Measurements from ENCODE around the gene MMP17. TPM values are rescaled to one million over a fixed set of nuclear protein-coding genes. Genes with fewer than 3 reads are reported as not detected.

MMP17 gene
- total RNA-seq, 2 experiments from 2014 or later: 0.10 TPM; not detected in 1

DNA sequence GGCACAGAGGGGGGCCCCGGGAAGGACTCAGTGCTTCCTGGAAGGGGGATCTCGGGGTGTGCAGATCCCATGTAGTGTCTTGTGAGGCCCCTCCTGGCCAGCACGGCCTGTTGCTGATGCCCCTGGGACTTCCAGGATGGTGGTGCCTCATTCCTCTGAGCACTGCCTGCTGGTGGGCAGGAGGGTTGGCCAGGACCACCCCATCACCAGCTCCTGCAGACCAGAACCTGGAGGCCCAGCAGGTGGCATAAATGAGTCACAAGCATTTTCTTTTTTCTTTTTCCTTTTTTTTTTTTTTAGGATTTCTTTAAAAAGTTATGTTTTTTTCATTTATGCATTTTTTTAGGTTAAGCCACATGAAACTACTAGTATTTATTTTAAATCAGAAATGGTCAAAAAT lies 8.0 kb downstream of the MMP17 start:
- ChIA-PET POLR2A (no interaction called here), CTCF (interaction anchor here (1.0 kb wide), 1 partner anchor 117 kb away, joined by 3 read pairs; no protein-coding TSS in a partner anchor)
- Mint-ChIP-seq H3K27me3 (peaks cover 12% of the 10 kb centered on the region), H3K27ac (no peak overlapping the region), H3K4me1 (peaks cover 3% of the 10 kb centered on the region), H3K4me3 (no peak overlapping the region), H3K36me3 (ENCODE audit: low read depth) (no peaks in the 10 kb centered on the region), H3K9me3 (no peaks in the 10 kb centered on the region)
- no peak for DNase-seq

DNA sequence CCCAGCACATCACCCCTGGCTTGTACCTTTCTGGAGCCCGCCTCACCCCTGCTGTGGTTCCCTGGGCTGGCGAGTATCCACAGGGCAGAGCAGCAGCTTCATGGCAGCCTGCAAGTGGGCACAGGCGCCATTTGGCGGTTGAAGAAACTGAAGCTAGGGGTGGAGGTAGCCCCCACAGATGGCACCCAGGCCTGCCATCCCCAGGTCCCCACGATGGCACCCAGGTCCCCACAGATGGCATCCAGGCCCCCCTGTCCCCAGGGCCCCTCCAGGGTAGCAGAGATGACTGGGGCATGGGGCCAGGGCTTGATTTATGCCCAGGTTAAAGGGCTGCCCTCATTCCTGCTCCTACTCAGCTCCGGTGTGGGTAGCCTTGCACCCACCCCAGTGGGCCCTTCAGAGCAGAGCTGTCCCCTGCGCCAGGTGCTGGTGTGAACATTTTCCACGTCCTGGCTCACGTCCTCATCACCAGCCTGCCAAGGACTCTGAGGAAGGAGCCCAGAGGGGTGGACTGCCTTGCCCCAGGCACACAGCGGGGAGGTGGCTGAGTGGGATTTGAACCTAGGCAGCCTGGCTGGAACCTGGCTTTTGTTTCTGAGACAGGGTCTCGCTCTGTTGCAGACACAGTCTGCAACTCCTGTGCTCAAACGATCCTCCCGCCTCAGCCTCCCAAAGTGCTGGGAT lies 8.7 kb downstream of the MMP17 start:
- Mint-ChIP-seq H3K4me1 (no peaks in the 10 kb centered on the region), H3K9me3 (no peaks in the 10 kb centered on the region), H3K36me3 (ENCODE audit: low read depth) (no peaks in the 10 kb centered on the region), H3K27me3 (peaks cover 9% of the 10 kb centered on the region), H3K4me3 (no peak overlapping the region), H3K27ac (no peak overlapping the region)
- ChIA-PET CTCF (interaction anchor here (0.6 to 1.0 kb wide), 2 partner anchors 41 to 117 kb away, joined by 3 to 4 read pairs; no protein-coding TSS in a partner anchor), POLR2A (no interaction called here)
- no peak for DNase-seq

DNA sequence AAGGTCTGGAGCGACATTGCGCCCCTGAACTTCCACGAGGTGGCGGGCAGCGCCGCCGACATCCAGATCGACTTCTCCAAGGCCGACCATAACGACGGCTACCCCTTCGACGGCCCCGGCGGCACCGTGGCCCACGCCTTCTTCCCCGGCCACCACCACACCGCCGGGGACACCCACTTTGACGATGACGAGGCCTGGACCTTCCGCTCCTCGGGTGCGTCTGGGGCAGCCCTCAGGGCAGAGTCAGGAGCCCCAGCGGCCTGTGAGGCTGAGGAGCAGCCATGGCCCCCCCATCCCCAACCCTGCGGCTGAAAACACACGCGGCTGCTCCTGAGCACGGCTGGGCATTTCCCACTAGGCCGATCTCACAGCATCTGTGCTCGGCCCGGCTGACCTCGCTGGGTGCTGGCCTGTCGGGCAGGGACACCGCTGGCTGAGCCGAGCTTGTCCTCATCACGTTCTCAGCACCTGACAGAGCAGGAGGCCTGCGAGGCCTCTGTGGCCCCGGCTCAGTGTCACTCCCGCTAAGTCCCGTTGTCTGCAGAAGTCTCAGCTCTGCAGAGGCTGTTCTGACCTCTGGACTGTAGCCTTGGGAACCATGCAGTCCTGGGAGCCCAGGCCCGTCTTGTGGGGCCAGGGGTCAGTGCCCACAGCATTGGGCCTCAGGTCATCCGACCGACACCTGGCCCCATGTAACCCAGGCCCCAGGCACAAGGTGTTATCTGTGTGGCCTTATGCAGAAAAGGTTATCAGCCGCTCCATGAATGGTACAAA lies 12.6 kb downstream of the MMP17 start:
- no peak overlapping the region for H3K4me3 Mint-ChIP-seq
- H3K27me3 Mint-ChIP-seq: no peaks in the 10 kb centered on the region
- no peaks in the 10 kb centered on the region for H3K4me1 Mint-ChIP-seq
- no peaks in the 10 kb centered on the region for H3K36me3 Mint-ChIP-seq (ENCODE audit: low read depth)
- no peaks in the 10 kb centered on the region for H3K9me3 Mint-ChIP-seq
- DNase-seq: no peak
- CTCF ChIA-PET: no interaction called here
- POLR2A ChIA-PET: no interaction called here
- H3K27ac Mint-ChIP-seq: no peak overlapping the region

DNA sequence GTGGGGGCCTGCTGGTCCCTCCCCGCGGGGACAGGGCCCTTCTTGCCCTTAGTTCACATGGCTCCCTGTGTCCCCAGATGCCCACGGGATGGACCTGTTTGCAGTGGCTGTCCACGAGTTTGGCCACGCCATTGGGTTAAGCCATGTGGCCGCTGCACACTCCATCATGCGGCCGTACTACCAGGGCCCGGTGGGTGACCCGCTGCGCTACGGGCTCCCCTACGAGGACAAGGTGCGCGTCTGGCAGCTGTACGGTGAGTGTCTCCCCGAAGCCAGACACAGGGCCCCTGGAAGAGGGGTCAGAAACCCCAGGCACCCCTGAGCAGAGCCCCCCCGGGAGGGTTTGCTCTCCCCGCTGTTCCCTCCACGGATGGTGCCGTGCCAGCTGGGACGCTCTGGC lies 13.4 kb downstream of the MMP17 start:
- ChIA-PET POLR2A (no interaction called here), CTCF (no interaction called here)
- Mint-ChIP-seq H3K27me3 (no peaks in the 10 kb centered on the region), H3K36me3 (ENCODE audit: low read depth) (no peaks in the 10 kb centered on the region), H3K9me3 (no peaks in the 10 kb centered on the region), H3K27ac (no peak overlapping the region), H3K4me1 (no peaks in the 10 kb centered on the region), H3K4me3 (no peak overlapping the region)
- DNase-seq: no peak

DNA sequence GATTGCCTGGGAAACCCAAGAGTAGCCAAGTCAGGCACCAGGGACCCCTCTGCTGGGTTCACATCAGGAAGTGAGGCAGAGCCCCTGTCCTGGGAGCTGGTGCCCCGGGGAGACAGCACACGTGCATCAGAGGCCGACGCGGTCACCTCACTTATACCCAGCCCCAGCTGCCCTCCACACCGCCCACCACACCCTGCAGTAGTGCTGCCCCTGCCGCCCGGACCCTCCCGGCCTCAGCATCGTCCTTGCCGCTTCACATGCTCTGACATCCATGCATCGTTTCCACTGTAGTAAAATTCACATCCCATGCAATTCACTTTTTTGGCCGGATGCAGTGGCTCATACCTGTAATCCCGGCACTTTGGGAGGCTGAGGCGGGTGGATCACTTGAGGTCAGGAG lies 14.0 kb downstream of the MMP17 start:
- POLR2A ChIA-PET: no interaction called here
- no peaks in the 10 kb centered on the region for H3K36me3 Mint-ChIP-seq (ENCODE audit: low read depth)
- DNase-seq: no peak
- H3K27ac Mint-ChIP-seq: no peak overlapping the region
- H3K4me1 Mint-ChIP-seq: no peaks in the 10 kb centered on the region
- no peaks in the 10 kb centered on the region for H3K27me3 Mint-ChIP-seq
- CTCF ChIA-PET: no interaction called here
- H3K4me3 Mint-ChIP-seq: no peak overlapping the region
- H3K9me3 Mint-ChIP-seq: no peaks in the 10 kb centered on the region

DNA sequence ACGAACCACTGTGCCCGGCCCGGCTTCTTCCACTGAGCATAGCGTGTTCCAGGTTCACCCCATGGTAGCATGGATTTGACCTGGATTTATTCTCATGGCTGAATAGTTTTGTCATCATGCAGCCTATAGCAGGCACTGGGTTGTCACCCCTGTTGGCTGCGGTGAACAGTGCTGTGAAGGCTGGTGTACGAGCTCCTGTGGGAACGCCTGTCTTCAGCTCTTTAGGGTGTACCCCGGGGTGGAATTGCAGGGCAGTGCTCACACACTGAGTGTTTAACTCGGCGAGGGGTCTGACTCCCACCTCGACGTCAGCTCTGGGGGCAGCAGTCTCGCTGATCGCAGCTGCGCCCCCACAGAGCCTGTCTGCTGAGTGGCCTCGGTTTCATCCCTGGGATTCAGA lies 15.3 kb downstream of the MMP17 start:
- Mint-ChIP-seq H3K27ac (no peak overlapping the region), H3K4me3 (no peak overlapping the region), H3K4me1 (no peaks in the 10 kb centered on the region), H3K9me3 (no peaks in the 10 kb centered on the region), H3K36me3 (ENCODE audit: low read depth) (no peaks in the 10 kb centered on the region), H3K27me3 (no peaks in the 10 kb centered on the region)
- ChIA-PET POLR2A (no interaction called here), CTCF (no interaction called here)
- DNase-seq: no peak

DNA sequence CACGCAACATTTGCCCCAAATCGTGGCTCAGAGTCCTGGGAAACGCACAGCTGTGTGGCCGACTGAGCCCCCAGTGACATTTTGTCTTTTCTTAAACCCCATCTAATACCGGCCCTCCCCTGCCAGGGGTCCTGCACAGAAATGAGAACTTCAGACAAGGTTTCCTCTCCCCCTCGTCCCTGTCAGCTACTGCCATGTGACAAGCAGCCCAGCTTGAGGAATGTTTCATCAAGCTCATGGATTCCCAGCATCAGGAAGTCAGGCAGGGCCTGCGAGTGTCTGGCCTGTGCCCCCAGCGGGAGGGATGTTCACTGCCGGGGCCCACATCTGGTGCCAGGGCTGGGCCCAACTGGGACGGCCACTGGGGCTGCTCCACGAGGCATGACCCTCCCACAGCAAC lies 15.9 kb downstream of the MMP17 start:
- Mint-ChIP-seq H3K9me3 (no peaks in the 10 kb centered on the region), H3K27me3 (no peaks in the 10 kb centered on the region), H3K4me3 (no peak overlapping the region), H3K36me3 (ENCODE audit: low read depth) (no peaks in the 10 kb centered on the region), H3K4me1 (no peaks in the 10 kb centered on the region), H3K27ac (no peak overlapping the region)
- ChIA-PET CTCF (interaction anchor here (1.1 kb wide), 1 partner anchor 27 kb away, joined by 4 read pairs; no protein-coding TSS in a partner anchor), POLR2A (no interaction called here)
- DNase-seq: no peak

DNA sequence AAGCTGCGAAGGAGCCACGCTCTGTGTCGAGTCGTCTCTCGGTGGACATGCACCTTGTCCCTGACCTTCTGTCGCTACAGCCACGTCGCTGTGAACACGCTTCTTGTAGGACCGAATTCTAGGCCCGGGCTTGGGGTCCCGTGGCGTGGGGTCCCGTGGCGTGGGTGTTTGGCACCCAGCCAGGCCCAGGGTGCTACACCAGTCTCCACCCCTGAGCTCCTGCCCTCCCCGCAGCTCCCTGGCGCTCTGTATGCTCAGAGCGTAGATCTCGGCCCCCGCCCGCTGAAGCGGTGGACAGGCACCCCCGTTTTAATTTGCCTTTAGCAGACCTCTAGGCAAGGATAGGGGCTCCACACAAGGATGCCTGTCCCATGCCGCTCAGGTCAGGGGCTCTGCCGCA lies 16.5 kb downstream of the MMP17 start:
- POLR2A ChIA-PET: no interaction called here
- no peak overlapping the region for H3K4me3 Mint-ChIP-seq
- no peaks in the 10 kb centered on the region for H3K9me3 Mint-ChIP-seq
- no peak overlapping the region for H3K27ac Mint-ChIP-seq
- no peaks in the 10 kb centered on the region for H3K36me3 Mint-ChIP-seq (ENCODE audit: low read depth)
- no peaks in the 10 kb centered on the region for H3K27me3 Mint-ChIP-seq
- H3K4me1 Mint-ChIP-seq: no peaks in the 10 kb centered on the region
- CTCF ChIA-PET: interaction anchor here (1.1 kb wide), 1 partner anchor 28 kb away, joined by 4 read pairs; no protein-coding TSS in a partner anchor
- no peak for DNase-seq

DNA sequence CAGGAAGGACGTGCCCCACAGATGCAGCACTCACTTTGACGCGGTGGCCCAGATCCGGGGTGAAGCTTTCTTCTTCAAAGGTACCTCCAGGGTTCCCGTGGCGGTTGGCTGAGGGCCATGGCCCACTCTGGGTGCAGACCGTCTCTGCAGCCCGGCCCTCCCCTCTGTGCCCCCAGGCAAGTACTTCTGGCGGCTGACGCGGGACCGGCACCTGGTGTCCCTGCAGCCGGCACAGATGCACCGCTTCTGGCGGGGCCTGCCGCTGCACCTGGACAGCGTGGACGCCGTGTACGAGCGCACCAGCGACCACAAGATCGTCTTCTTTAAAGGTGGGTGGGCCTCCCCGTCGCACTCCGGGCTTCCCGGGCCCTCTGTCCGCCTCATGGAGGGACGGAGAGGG lies 16.9 kb downstream of the MMP17 start:
- DNase-seq: no peak
- Mint-ChIP-seq H3K4me1 (no peaks in the 10 kb centered on the region), H3K4me3 (no peak overlapping the region), H3K27me3 (no peaks in the 10 kb centered on the region), H3K9me3 (no peaks in the 10 kb centered on the region), H3K27ac (no peak overlapping the region), H3K36me3 (ENCODE audit: low read depth) (no peaks in the 10 kb centered on the region)
- CTCF ChIA-PET: interaction anchor here (1.1 kb wide), 1 partner anchor 28 kb away, joined by 4 read pairs; no protein-coding TSS in a partner anchor
- POLR2A ChIA-PET: no interaction called here

DNA sequence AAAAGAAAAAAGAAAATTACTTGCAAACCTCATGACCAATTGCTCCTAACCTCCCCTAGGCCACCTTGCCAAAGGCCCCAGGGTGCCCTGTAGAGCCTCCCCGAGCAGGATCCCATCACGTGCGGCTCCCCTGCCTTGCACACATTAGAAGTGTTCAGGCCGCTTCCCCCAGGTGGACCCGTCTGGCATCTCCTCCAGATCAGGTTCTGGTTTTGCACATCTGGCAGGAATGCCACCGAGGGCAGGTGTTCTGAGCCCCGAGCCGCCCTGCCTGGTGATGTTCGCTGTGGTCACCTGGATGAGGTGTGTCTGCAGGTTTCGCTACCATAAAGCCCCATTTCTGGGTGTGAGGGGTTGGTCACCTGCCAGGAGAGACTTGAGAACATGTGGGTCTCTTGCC lies 19.3 kb downstream of the MMP17 start:
- H3K4me1 Mint-ChIP-seq: no peaks in the 10 kb centered on the region
- DNase-seq: no peak
- no peaks in the 10 kb centered on the region for H3K36me3 Mint-ChIP-seq (ENCODE audit: low read depth)
- H3K4me3 Mint-ChIP-seq: no peak overlapping the region
- H3K27me3 Mint-ChIP-seq: no peaks in the 10 kb centered on the region
- ChIA-PET POLR2A (no interaction called here), CTCF (no interaction called here)
- H3K9me3 Mint-ChIP-seq: no peaks in the 10 kb centered on the region
- no peak overlapping the region for H3K27ac Mint-ChIP-seq

DNA sequence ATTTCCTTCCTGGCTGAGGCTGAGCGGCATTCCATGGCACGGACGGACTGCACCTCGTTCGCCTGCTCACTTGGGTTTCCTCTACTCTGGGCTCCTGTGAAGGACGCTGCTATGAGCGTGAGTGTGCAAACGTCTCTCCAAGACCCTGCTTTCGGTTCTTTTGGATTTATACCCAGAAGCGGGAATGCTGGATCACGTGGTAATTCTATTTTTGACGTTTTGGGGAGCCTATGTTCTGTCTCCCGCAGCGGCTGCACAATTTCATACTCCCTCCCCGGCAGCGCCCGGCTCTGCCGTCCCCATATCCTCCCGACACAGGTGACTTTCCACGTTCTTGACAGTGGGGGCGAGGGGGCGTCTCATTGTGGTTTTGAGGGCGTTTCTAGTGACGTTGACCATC lies 20.6 kb downstream of the MMP17 start:
- DNase-seq: no peak
- CTCF ChIA-PET: no interaction called here
- Mint-ChIP-seq H3K4me3 (no peak overlapping the region), H3K27me3 (no peaks in the 10 kb centered on the region), H3K4me1 (no peaks in the 10 kb centered on the region), H3K9me3 (no peaks in the 10 kb centered on the region), H3K27ac (no peak overlapping the region), H3K36me3 (ENCODE audit: low read depth) (no peaks in the 10 kb centered on the region)
- POLR2A ChIA-PET: no interaction called here

DNA sequence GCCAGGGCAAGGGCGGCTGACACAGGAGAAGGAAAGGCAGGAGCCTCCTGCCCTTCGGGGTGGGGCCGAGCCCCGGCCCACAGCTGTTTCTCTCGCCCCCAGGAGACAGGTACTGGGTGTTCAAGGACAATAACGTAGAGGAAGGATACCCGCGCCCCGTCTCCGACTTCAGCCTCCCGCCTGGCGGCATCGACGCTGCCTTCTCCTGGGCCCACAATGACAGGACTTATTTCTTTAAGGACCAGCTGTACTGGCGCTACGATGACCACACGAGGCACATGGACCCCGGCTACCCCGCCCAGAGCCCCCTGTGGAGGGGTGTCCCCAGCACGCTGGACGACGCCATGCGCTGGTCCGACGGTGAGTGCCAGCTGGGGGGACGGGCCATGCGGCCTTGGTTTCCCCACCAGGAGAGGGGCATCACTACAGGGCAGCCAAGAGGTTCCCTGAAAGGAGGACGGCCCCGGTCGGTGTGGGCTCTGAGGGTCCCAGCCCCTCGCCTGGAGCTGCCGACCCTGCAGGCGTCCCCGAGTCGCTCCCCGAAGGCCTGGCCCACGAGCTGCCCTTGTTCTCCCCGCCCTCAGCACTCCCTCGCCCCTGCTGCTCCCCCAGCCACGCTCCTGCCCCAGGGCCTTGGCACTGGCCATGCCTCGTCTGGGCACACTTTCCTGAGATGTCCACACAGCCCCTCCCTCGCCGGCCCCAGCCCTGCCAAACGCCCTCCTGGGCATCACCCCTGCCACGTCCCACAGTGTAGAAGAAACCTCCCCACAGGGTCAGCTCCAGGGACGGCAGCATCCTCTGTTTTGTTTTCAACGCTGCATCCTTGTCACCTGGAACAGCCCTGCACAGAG lies 21.7 kb downstream of the MMP17 start:
- H3K9me3 Mint-ChIP-seq: no peaks in the 10 kb centered on the region
- no peaks in the 10 kb centered on the region for H3K4me1 Mint-ChIP-seq
- ChIA-PET POLR2A (no interaction called here), CTCF (no interaction called here)
- H3K27me3 Mint-ChIP-seq: no peaks in the 10 kb centered on the region
- no peaks in the 10 kb centered on the region for H3K36me3 Mint-ChIP-seq (ENCODE audit: low read depth)
- no peak overlapping the region for H3K27ac Mint-ChIP-seq
- H3K4me3 Mint-ChIP-seq: no peak overlapping the region
- no peak for DNase-seq
